Right renal pelvis (tissue), 4 donors: ENCODE measurements around the gene SMIM21. TPM values are rescaled to one million over a fixed set of nuclear protein-coding genes. Genes with fewer than 3 reads are reported as not detected.

ENCODE experiments used
- DNase-seq, 4 donors: peaks; one replicate each; pipeline ENCODE4 v3.0.0-alpha.2; 2013; ENCODE audit warnings: low read depth in 4 of 4, low spot score in 3 of 4, missing footprints in 1 of 4
- polyA plus RNA-seq, 4 donors: library from polyadenylated mRNA; unstranded; fragments of 120-200 nt; gene quantifications; one replicate each; pipeline ENCODE4 v1.2.1, GENCODE V29; 2013; ENCODE audit not compliant: insufficient read length in 4 of 4

The SMIM21 gene
- polyA plus RNA-seq, 4 donors, result 0.09 to 0.22 TPM; not detected in 2

GRCh38 chr18:75428490-75428889 lies 987 bp upstream of the SMIM21 start:
- no peak for DNase-seq

DNA sequence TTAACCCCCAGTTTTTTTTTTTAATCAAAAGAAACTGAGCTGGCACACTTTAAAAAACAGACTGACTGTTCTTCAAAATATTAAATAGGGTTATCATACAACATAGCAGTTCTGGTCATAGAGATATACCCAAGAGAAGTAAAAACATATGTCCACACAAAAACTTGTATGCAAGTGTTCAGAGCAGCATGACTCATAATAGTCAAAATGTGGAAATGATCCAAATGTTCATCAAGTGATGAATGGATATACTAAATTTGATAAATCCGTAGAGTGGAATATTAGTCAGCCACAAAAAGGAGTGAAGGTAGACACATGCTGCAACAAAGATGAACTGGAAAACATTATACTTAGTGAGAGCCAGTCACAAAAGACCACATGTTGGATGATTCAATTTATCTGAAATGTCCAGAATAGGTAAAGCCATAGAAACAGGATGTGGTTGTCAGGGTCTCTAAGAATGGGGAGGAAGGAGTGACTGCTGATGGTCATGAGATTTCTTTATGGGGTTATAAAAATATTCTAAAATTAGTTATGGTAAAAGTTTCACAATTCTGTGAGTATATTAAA lies 5.1 kb downstream of the SMIM21 start:
- DNase-seq, result no peak

GRCh38 chr18:75421656-75422055 lies 5.8 kb downstream of the SMIM21 start:
- no peak for DNase-seq

GRCh38 chr18:75418293-75419005 lies 9.1 kb downstream of the SMIM21 start:
- no peak for DNase-seq

DNA sequence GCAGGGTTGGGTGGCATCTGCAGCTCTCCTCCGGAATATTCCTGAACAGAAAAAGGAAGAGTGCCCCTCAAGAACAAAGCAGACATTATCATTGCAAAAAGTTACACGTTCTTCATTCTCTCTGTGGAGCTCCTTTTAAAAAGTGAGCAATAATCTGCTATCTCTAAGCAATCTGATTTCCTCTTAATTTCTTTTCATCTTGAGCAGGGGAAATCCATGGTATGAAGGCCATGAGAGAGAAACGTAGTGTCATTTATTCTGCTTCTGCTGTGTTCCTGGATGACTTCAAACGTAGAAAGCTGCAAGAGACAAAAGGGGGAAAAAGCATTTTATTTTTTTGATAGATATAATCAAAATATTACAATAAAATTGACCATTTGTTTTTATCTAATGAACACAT lies 16.9 kb downstream of the SMIM21 start:
- no peak for DNase-seq

DNA sequence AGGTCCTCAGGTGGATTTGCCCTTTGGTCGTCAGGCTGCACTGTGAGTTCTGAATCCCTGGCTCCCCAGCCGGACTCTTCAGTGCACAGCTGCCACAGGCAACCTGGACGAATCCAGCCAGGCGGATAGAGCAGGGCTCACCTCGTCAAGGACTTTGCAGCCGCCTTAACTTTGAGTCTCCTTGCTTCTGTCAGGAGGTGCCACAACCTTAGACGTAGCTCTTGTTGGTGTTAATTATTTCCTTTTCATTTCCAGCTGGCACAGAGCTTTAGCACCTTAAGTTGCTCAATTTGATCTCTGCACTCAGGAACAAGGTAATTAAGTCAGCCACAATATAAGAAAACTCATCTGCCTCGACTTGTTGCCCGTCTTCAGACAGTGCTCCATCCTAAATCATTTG lies 17.7 kb downstream of the SMIM21 start:
- no peak for DNase-seq

- DNase-seq, result no peak
These were observed 18.7 kb downstream of the SMIM21 start for GRCh38 chr18:75408554-75409506.

DNA sequence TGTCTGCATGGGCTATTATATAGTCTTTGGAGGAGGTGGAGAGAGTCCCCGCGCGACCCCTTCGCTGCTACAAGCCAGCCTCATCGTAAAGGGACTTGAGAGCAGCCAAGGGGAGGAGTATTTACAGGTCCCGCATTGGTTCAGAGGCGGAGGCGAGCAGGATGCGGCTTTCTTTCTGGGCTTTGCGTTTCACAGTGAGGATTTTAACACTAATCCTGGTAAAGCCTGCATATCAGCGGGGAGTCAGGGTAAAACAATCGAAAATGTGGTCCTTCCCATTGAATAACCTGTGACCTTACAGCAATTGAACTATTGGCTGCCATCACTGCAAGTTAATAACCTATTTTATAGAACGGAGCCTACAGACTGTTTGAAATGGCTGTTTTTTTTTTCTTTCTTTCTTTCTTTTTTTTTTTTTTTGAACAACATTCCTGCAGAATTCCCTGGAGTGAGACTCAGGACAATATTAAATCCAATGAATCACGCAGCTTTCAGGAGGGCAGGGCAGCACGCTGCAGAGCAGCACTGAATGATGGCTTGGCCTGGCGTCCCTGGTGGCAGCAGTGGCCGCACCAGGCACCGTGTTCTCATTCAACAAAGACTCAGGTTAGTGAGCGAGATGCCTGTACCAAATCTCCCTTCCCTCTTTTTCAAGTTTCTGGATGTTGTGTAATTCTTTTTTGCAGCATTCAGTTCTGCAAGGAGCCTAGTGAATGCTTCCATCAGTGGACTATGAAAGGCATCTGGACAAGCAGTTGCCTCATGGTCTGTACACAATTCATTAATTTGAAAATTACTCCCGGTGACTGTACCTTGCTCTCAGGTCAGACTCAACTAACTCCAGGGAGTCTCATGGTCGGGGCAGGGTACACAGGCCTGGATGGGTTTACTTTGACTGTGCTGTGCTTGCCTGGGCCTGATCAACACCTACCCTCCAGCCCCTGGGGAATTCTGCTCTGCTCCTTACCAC lies 19.8 kb downstream of the SMIM21 start:
- DNase-seq, result no peak

- DNase-seq, result no peak
These were observed 20.7 kb downstream of the SMIM21 start for GRCh38 chr18:75406491-75407445.

DNA sequence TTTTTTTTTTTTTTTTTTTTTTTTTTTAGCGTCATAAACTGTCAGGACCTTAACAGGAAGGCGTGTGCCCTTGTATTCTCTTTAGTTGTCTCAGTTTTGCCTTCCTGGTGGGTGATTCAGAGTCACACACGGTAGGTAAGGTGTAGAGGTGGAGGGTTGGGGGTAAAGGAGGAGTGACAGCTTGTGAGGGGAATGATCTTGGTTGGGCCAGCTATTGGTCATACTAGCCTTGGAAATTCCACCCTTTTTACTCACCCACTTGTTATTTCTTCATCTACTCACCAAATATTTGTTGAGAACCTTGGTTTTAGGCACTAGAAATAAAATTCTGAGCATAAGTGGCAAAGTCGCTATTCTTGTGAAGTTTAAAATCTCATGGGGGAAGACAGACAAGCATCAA lies 22.2 kb downstream of the SMIM21 start:
- no peak for DNase-seq

DNA sequence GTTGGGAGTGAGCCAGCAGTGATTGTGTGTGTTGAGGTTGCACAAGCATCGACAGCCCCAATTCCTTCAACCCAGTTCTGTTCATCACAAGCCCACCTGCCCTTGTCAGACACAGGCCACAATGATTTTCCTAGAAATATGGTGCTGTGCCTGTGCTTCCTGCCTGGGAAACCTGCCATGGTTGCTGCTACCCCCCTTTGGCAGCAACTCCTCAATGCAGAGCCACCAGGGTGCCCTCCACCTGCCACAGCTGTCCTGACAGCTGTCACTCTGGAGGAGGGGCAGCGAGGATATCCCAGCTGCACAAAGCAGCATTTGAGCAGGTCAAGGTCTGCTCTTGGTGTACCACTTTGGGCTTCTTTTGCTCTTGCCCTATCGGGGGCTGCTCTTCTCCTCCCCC lies 27.1 kb downstream of the SMIM21 start:
- no peak for DNase-seq

DNA sequence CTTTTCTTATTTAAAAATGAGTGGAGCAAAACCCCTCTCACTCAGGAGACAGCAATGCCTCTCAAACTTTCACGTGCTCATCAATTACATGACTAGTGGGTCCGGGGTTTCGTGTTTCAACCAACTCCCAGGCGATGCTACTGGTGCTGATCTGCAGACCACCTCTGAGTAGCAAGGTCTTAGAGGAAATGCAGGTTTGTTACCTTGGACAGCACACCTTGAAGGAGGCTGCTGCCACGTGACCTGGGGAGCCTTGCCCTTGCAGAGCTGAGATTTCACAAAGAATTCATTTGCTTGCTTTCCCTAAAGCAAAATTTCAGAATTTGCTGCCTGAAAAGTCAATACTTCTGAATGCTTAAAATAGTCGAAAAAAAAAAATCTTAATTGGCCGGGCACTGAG lies 32.4 kb downstream of the SMIM21 start:
- DNase-seq, result no peak

DNA sequence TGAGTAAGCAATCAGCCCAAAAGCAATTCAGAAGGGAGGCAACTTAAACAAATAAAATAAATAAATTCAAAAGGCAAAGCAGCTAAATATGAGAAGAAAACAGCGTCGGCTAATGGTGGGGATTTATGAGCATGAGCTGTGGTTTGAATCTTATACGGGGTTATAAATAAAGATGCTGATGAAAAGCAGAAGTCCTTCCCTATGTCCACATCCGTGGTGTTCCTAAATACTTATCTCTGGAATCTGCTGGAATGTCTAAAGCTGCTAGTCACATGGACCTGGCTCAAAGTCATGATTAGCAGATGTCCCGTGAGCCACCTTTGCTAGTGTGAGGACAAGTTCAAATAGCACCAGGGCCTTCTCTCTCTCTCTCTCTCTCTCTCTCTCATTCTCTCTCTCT lies 33.8 kb downstream of the SMIM21 start:
- no peak for DNase-seq

GRCh38 chr18:75392226-75392578 lies 35.3 kb downstream of the SMIM21 start:
- no peak for DNase-seq

GRCh38 chr18:75391279-75392225 lies 36.0 kb downstream of the SMIM21 start:
- no peak for DNase-seq

- no peak for DNase-seq
These were observed 36.6 kb downstream of the SMIM21 start for GRCh38 chr18:75390854-75391253.

DNA sequence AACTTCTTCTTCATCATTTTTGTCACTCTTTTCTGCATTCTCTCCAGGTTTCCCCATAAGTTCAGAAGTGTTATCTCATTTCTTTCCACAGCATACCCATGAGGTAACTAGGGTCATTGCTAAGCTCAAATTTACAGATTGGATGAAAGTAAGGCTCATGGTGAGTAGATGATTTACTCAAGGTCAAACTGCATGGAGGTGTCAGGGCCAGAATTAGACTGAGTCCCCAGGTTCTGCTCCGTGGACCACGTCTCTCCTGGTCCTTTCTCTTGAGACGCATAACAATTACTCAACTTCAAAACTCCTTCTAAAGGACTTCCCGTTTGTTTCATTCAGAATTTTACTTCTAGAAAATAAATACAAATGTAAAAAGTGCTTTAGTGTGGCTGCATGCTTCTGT lies 43.4 kb downstream of the SMIM21 start:
- DNase-seq, result no peak
